T1000 (cell line): Measurements from ENCODE around the gene HYOU1.
"Not testable (repeated sequence)": the region's sequence is repeated elsewhere in the genome, so short reads cannot be mapped to it uniquely, and the experiment has no call there.

Experiments
- DNase-seq: peaks from one replicate; lab custom pipeline; 2025; ENCODE audit warnings: mixed read lengths; lab: John Stamatoyannopoulos, UW

The HYOU1 gene

DNA sequence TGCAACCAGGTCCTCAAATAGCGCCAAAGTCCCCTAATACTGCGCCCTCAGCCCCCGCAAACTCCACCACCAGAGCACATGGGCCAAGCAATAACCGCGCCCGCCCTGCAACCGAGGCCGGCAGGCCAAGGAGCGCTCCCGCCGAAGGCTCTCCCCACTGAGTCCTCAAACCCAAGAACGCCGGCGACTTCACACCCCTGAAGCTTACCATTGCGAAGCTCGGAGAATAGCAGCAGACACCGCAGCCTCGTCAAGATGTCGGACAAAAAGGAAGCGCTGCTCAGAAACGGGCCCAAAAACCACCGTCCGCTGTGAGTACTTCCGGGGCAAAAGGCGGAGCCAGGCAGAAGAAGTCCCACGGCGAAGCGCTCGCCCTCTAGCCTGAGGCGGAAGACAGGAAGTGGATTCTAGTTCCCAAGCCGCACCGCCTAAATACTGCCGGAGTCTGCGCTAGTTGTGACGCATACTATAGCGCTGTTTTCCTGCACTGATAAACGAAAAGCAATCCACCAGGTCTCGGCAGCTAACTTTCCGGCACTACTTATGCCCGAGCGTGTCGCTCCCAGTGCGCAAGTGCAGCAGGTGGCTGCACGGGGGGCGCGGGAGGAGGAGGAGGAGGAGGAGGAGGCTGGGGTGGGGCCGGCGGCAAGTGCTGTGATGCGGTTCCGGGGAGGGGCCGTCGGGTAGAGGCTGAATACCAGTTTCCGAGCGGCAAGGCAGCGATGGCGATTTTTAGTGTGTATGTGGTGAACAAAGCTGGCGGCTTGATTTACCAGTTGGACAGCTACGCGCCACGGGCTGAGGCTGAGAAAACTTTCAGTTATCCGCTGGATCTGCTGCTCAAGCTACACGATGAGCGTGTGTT, 38.7 kb downstream of the HYOU1 start, which contains the start of the genes RPS25 and TRAPPC4:
TSS of gene RPS25 (minus strand) at position 270 of the 865 bp plus-strand sequence. CDS start at position 211, 59 bp downstream.
TSS of gene TRAPPC4 (plus strand) at position 693 of the 865 bp plus-strand sequence. CDS start at position 723, 30 bp downstream.
- peak; percentile 83 for DNase-seq

- DNase-seq = not testable (repeated sequence)
These were observed 39.6 kb downstream of the HYOU1 start for GRCh38 chr11:119017377-119017776.

DNA sequence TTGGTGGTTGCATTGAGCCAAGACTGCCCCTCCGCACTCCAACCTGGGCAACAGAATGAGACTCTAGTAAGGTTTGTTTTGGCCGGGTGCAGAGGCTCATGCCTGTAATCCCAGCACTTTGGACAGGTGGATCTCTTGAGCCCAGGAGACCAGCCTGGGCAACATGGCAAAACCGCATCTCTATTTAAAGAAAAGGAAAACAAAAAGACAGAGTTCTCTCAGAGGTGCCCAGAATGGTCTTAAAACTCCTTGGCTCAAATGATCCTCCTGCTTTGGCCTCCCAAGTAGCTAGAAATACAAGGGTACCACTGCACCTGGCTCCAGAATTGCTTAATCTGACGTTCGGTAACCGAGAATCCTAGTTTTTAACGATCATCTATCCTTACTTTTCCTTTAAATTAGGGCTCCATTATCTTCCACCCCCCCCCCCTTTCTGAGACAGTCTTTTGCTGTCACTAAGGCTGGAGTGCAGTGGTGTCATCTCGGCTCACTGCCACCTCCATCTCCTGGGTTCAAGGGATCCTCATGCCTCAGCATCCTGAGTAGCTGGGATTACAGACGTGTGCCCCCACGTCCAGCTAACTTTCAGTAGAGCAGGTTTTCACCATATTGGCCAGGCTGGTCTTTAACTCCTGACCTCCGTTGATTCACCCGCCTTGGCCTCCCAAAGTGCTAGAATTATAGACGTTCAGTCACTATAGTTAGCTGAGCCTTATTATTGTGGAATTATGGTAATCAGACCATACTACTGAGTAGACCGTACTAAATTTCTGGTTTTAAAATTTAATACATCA, 40.6 kb downstream of the HYOU1 start:
- no peak for DNase-seq

- DNase-seq = no peak
These were observed 41.9 kb downstream of the HYOU1 start for GRCh38 chr11:119015054-119015611.

DNA sequence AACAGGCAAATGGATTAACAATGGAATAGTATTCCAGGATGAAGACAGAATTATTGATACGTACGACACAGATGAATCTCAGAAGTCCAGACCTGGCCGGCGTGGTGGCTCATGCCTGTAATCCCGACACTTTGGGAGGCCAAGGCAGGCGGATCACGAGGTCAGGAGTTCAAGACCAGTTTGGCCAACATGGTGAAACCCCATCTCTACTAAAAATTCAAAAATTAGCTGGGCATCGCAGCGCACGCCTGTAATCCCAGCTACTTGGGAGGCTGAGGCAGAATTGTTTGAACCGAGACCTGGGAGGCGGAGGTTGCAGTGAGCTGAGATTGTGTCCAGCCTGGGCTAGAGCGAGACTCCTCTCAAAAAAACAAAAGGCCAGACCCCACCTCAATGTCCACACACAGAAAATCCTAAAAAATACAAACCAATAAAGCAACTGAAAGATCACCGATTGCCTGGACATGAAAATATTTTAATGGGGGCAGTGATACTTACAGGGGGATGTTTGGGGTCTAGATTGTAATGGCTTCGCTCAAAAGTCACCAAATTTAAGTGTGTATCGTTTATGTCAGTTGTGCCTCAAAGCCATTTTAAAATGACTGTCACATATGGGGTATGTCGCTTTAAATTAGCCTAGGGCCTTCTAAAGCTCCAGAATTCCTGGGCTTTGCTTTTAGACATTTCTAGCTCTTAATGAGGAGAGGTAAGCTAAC, 42.6 kb downstream of the HYOU1 start:
- DNase-seq = no peak

GRCh38 chr11:119012629-119013170, 44.3 kb downstream of the HYOU1 start:
- no peak for DNase-seq

GRCh38 chr11:119011476-119012053, 45.4 kb downstream of the HYOU1 start:
- no peak for DNase-seq

DNA sequence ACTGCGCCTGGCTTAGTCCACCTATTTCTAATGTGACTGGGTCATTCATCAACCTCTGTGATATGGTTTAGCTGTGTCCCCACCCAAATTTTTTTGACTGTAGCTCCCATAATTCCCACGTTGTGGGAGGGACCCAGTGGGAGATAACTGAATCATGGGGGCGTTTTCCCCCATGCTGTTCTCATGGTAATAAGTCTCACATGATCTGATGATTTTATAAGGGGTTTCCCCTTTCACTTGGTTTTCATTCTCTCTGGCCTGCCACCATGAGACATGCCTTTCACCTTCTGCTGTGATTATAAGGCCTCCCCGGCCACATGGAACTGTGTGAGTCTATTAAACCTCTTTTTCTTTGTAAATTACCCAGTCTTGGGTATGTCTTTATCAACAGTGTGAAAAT, 50.3 kb downstream of the HYOU1 start:
- no peak for DNase-seq

DNA sequence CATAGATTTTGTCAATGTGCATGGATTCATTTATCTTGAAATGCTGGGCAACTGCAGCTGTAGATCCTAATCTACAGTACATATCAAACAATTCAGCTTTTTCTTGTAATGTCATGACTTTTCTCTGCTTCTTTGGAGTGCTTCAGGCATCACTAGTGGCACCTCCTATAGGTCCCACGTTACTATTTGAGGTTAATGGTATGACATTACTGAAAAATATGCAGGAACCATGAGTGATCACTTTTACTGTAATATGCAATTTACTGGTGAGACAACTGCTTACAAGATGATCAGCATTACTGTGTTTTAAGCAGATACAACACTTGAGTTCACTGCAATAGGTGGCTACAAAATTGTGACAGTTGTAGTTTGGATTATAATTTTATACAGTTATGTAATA, 56.1 kb downstream of the HYOU1 start:
- DNase-seq = no peak

- DNase-seq = peak; percentile 16
These were observed 58.2 kb downstream of the HYOU1 start for GRCh38 chr11:118998822-118999221.

DNA sequence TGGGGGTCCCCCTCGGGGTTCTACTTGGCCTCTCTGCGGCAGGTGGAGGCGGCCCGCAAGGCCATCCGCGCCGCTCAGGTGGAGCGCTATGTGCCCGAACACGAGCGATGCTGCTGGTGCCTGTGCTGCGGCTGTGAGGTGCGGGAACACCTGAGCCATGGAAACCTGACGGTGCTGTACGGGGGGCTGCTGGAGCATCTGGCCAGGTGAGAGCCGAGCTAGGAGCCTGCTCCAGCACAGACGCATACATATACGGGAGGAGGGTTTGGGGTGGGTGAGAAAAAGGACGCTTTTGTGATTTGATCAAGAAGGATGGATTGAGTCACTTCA, 58.7 kb downstream of the HYOU1 start:
- DNase-seq = no peak

GRCh38 chr11:118997627-118998387, 59.2 kb downstream of the HYOU1 start, which contains the start of gene CENATAC:
TSS of gene CENATAC (plus strand) at chr11:118998138. CDS start at chr11:118998198, 60 bp downstream.
- DNase-seq = peak; percentile 73

GRCh38 chr11:118996926-118997626, 59.9 kb downstream of the HYOU1 start:
- no peak for DNase-seq
